Liver (tissue), 9 donors: ENCODE data around the gene ECHS1. TPM values are rescaled to one million over a fixed set of nuclear protein-coding genes. Genes with fewer than 3 reads are reported as not detected.

Experiments
- DNase-seq: peaks from one replicate; pipeline ENCODE4 v3.0.0-alpha.2; 2017; ENCODE audit warnings: low spot score
- H3K27ac ChIP-seq, 2 donors: one replicate each; pipeline ENCODE4 v1.7.0; 2013; ENCODE audit warnings: inconsistent platforms in 2 of 2, low read length in 2 of 2, control low read depth in 1 of 2, low read depth in 1 of 2, mild to moderate bottlenecking in 1 of 2
- H3K27me3 ChIP-seq, 4 donors: one replicate each; pipeline versions ENCODE4 v1.6.1 to v1.7.0; 2013; ENCODE audit warnings: low read length in 3 of 4, inconsistent platforms in 1 of 4, mild to moderate bottlenecking in 1 of 4, moderate library complexity in 1 of 4; ENCODE audit not compliant: control insufficient read depth in 4 of 4, insufficient read depth in 4 of 4
- H3K36me3 ChIP-seq, 4 donors: one replicate each; pipeline versions ENCODE4 v1.6.1 to v1.7.0; 2013; ENCODE audit warnings: low read length in 3 of 4, mild to moderate bottlenecking in 3 of 4, low read depth in 1 of 4, moderate library complexity in 1 of 4; ENCODE audit not compliant: control insufficient read depth in 4 of 4, insufficient read depth in 3 of 4
- H3K4me1 ChIP-seq, 4 donors: one replicate each; pipeline versions ENCODE4 v1.6.1 to v1.7.0; 2013; ENCODE audit warnings: low read length in 3 of 4, mild to moderate bottlenecking in 3 of 4, moderate library complexity in 1 of 4; ENCODE audit not compliant: control insufficient read depth in 4 of 4, insufficient read depth in 4 of 4
- H3K4me3 ChIP-seq, 3 donors: one replicate each; pipeline versions ENCODE4 v1.6.1 to v1.7.0; 2013; ENCODE audit warnings: low read length in 3 of 3, control low read depth in 1 of 3, low read depth in 1 of 3, mild to moderate bottlenecking in 1 of 3
- H3K9ac ChIP-seq, 2 donors: one replicate each; pipeline ENCODE4 v1.7.0; 2013; ENCODE audit warnings: low read length in 2 of 2, mild to moderate bottlenecking in 2 of 2, moderate library complexity in 2 of 2, control low read depth in 1 of 2, low read depth in 1 of 2
- H3K9me3 ChIP-seq, 4 donors: one replicate each; pipeline versions ENCODE4 v1.6.1 to v1.7.0; 2013; ENCODE audit warnings: low read length in 3 of 4; ENCODE audit not compliant: control insufficient read depth in 4 of 4
- ATF3 ChIP-seq: IDR thresholded peaks from 2 replicates; pipeline ENCODE4 v1.6.1; 2016; ENCODE audit warnings: antibody characterized with exemption
- CTCF ChIP-seq: fragments of 150-350 bp; IDR thresholded peaks from 2 replicates; pipeline ENCODE4 v1.5.1; 2017; ENCODE audit warnings: improper control_type of control experiment, low read depth, low read length; ENCODE audit not compliant: missing input control
- EGR1 ChIP-seq, 2 donors: IDR thresholded peaks; 2 replicates each; pipeline ENCODE4 v1.6.1; 2016 to 2018; ENCODE audit warnings: antibody characterized with exemption in 2 of 2, low read depth in 2 of 2
- FOXA1 ChIP-seq: IDR thresholded peaks from 2 replicates; pipeline ENCODE4 v1.6.1; 2016; ENCODE audit warnings: antibody characterized with exemption
- FOXA2 ChIP-seq: IDR thresholded peaks from 2 replicates; pipeline ENCODE4 v1.6.1; 2016; ENCODE audit warnings: antibody characterized with exemption
- GABPA ChIP-seq, 2 donors: IDR thresholded peaks in 1 of 2; conservative IDR thresholded peaks in 1 of 2; 2 replicates each; pipeline ENCODE4 v1.6.1; 2016; ENCODE audit warnings: antibody characterized with exemption in 2 of 2, mild to moderate bottlenecking in 1 of 2, moderate library complexity in 1 of 2
- HNF4A ChIP-seq, 2 donors: conservative IDR thresholded peaks; 2 replicates each; pipeline ENCODE4 v1.6.1; 2016; ENCODE audit warnings: antibody characterized with exemption in 2 of 2, mild to moderate bottlenecking in 2 of 2
- HNF4G ChIP-seq: IDR thresholded peaks from 2 replicates; pipeline ENCODE4 v1.6.1; 2016; ENCODE audit warnings: antibody characterized with exemption
- JUND ChIP-seq, 2 donors: IDR thresholded peaks; 2 replicates each; pipeline ENCODE4 v1.6.1; 2016; ENCODE audit warnings: antibody characterized with exemption in 2 of 2
- MAX ChIP-seq: IDR thresholded peaks from 2 replicates; pipeline ENCODE4 v1.6.1; 2016; ENCODE audit warnings: antibody characterized with exemption
- NR2F2 ChIP-seq: IDR thresholded peaks from 2 replicates; pipeline ENCODE4 v1.6.1; 2016; ENCODE audit warnings: antibody characterized with exemption
- RAD21 ChIP-seq, 2 donors: IDR thresholded peaks; 2 replicates each; pipeline ENCODE4 v1.6.1; 2016; ENCODE audit warnings: antibody characterized with exemption in 2 of 2, mild to moderate bottlenecking in 2 of 2
- REST ChIP-seq: IDR thresholded peaks from 2 replicates; pipeline ENCODE4 v1.6.1; 2016; ENCODE audit warnings: antibody characterized with exemption, mild to moderate bottlenecking
- RXRA ChIP-seq, 2 donors: IDR thresholded peaks; 2 replicates each; pipeline ENCODE4 v1.6.1; 2017 to 2018; ENCODE audit warnings: antibody characterized with exemption in 2 of 2, mild to moderate bottlenecking in 1 of 2
- SP1 ChIP-seq: IDR thresholded peaks from 2 replicates; pipeline ENCODE4 v1.6.1; 2018; ENCODE audit warnings: antibody characterized with exemption, mild to moderate bottlenecking
- TAF1 ChIP-seq: conservative IDR thresholded peaks from 2 replicates; pipeline ENCODE4 v1.6.1; 2016; ENCODE audit warnings: antibody characterized with exemption, mild to moderate bottlenecking
- YY1 ChIP-seq: IDR thresholded peaks from 2 replicates; pipeline ENCODE4 v1.6.1; 2016; ENCODE audit warnings: antibody characterized with exemption, mild to moderate bottlenecking
- ZBTB33 ChIP-seq: IDR thresholded peaks from 2 replicates; pipeline ENCODE4 v1.6.1; 2016; ENCODE audit warnings: antibody characterized with exemption
- WGBS: extraction: QIAGEN DNeasy Blood & Tissue Kit; methylation state at CpG from one replicate; pipeline ENCODE4 v1.1.7; 2013; 5-methylcytosine and 5-hydroxymethylcytosine counted together
- polyA plus RNA-seq, 2 donors: library from polyadenylated mRNA; stranded (reverse) in 1 of 2; unstranded in 1 of 2; fragments of 200-250 nt in 1 of 2; fragments of >200 nt in 1 of 2; fragmentation: Nextera tagmentation in 1 of 2; extraction: Ambion mirVana in 1 of 2; gene quantifications; one replicate each; pipeline versions ENCODE4 v1.2.1 to v1.2.3, GENCODE V29; 2013 to 2015
- total RNA-seq, 2 donors: library from RNA; depleted of rRNA; stranded (reverse); fragments of >200 nt; gene quantifications; one replicate each; pipeline ENCODE4 v1.2.3, GENCODE V29; 2014
- donor health status: healthy.
- donor health status: healthy.
- donor health status: healthy.
- donor health status: healthy.
- donor health status: healthy.

ECHS1 gene
- total and polyA plus RNA-seq, 4 donors, result 41.5 to 849 (median 354) TPM

- no peak for TF ChIP-seq SP1
- no peak for TF ChIP-seq JUND (IDR thresholded peaks at IDR 0.05)
- no peak for TF ChIP-seq HNF4A (conservative IDR thresholded peaks at IDR 0.05)
Measured at GRCh38 chr10:133334503-133335245, 38.5 kb downstream of the ECHS1 start (continued).

- H3K4me1 ChIP-seq, result peaks cover 0 to 22% (median 9%) of the 10 kb centered on the region in 4 donors
- H3K9me3 ChIP-seq, result no peaks in the 10 kb centered on the region
- no peak overlapping the region for H3K4me3 ChIP-seq
- peaks cover 0 to 14% (median 9%) of the 10 kb centered on the region in 4 donors for H3K27me3 ChIP-seq
- TF ChIP-seq NR2F2, result no peak
- no peak for TF ChIP-seq REST
- TF ChIP-seq MAX, result no peak
- TF ChIP-seq CTCF, result no peak
- TF ChIP-seq HNF4A (conservative IDR thresholded peaks at IDR 0.05), result no peak
- no peak for TF ChIP-seq YY1
- no peak for TF ChIP-seq TAF1
- TF ChIP-seq FOXA2, result no peak
- TF ChIP-seq ATF3, result no peak
- TF ChIP-seq GABPA (IDR thresholded peaks at IDR 0.05 in 1 of 2, conservative IDR thresholded peaks at IDR 0.05 in 1 of 2), result no peak
- no peak for TF ChIP-seq RXRA (IDR thresholded peaks at IDR 0.05)
- no peak for TF ChIP-seq RAD21 (IDR thresholded peaks at IDR 0.05)
- TF ChIP-seq JUND (IDR thresholded peaks at IDR 0.05), result no peak
- TF ChIP-seq HNF4G, result no peak
- TF ChIP-seq EGR1 (IDR thresholded peaks at IDR 0.05; ENCODE audit: low read depth in 2 of 2), result no peak
- no peak for TF ChIP-seq ZBTB33
- no peak for TF ChIP-seq SP1
- no peak for TF ChIP-seq FOXA1
- 82% methylated on average over 30 of the region's 30 CpGs for WGBS
- no peak for DNase-seq
- H3K9ac ChIP-seq, result no peak overlapping the region
- no peaks in the 10 kb centered on the region for H3K36me3 ChIP-seq
- H3K27ac ChIP-seq, result no peak overlapping the region
Measured at GRCh38 chr10:133332936-133333699, 40.0 kb downstream of the ECHS1 start.
